GM19455 (cell line): ENCODE results near the gene CSF2RB.

Source experiments
- ATAC-seq: cut with Tn5 transposase; IDR thresholded peaks from one replicate; pipeline ENCODE4 v1.9.1; 2021; ENCODE audit not compliant: unreplicated experiment

Gene CSF2RB

DNA sequence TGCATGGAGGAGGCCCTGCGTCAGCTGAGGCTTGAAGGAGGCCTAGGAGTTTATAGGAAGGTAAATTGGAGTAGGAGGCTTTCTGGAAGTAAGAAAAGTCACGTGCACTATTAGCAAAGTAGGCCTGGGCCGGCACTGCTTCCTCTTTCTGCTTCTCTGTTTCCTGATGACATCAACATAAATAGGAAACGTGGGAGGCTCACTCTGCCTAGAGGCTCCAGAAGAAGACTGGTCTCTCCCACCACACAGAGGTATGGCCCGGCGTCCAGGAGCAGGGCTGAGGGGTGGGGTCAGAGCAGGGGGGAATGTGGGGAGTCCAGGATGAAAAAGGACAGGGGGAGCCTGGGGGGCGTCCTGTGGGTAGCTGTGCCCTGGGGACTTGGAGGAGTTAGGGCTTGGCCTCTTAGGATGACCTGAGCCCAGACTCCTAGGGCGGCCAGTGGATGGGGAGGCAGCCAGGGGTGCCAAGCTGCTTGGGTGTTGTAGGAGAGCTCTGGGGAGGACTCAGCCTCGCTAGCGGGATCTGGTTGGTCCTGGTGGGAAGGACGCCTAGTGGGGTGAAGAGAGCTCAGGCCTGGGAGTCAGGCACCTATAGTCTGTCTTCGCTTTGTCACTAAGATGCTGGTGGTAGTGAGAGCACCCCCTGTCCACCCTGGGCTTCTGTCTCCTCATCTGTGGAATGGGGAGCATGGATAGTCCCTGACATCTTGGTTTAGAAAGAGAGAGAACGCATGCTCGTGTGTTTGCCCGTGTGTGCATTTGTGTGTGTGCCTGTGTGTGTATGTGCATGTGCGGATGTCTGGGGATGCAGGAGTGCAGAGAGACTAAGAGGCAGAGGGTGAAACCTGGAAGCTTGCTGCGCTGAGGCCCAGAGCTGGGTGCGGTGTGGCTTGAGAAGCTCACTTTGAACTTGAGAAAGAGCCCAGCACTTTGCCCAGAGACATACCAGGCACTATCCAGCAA lies at the start of gene CSF2RB:
Gene CSF2RB (plus strand): TSS at position 202 of the 963 bp plus-strand sequence. CDS start 8,580 bp downstream, outside the sequence.
- no peak for ATAC-seq

DNA sequence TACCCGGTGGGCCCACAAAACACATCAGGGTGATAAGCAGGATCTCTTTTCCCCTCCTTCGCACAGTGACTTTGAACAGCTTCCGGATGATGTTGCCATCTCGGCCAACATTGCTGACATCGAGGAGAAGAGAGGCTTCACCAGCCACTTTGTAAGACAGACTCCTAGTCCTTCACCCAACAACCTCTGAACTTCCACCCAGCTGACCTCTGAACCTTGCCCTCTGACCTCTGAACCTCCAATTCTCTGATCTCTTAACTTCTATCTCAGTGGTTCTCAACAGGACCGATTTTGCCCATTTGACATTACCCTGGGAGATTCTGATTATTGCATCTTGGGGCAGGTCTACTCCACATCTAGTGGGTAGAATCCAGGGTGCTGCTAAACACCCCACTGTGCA lies 49.4 kb upstream of the CSF2RB start:
- ATAC-seq: no peak

DNA sequence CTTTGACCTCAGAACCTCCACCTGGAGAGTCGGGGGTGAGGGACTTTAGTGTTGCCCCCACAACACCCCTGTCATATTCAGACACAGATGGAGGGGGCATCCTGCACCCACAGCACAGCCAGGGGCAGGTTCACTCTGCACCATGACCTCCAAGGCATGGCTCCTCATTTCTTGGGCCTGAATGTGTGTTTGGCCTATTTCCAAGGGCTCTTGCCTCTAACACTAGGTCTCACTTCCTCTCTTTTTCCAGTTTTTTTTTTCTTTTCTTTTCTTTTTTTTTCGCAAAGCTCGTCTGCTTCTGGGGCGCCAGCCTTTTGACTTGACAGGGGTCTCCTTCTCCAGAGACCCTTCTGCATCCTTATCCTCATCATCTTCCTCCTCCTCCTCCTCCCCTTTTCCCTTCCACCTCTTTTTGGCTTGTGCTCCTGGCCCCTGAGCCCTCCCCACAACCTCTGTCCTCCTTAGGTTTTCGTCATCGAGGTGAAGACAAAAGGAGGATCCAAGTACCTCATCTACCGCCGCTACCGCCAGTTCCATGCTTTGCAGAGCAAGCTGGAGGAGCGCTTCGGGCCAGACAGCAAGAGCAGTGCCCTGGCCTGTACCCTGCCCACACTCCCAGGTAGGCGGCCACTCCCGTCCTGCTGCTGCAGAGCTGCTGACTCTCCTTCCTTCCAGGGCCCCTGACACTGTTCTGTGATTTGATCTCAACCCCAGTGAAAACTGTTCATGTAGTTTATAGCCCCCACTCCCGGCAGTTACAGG lies 48.8 kb upstream of the CSF2RB start:
- ATAC-seq: no peak

DNA sequence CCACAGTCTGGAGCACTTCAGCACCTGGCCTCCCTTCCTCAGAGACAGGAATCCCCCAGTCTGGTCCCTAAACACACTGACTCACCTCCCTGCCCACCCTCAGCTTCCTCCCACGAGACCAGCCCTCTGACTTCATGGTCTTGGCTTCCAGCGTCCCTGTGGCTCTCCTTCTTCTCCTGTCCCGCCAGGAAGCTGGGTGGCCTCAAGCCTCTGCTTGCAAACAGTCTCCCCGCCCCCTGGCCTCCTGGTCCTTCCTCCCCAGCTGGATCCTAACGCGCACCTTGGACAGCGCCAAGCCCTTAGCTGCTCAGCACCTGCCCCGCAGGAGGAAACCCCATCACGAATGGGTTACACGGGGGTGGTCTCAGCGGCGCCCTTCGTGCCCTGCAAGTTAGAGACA lies 48.1 kb upstream of the CSF2RB start:
- ATAC-seq: no peak

DNA sequence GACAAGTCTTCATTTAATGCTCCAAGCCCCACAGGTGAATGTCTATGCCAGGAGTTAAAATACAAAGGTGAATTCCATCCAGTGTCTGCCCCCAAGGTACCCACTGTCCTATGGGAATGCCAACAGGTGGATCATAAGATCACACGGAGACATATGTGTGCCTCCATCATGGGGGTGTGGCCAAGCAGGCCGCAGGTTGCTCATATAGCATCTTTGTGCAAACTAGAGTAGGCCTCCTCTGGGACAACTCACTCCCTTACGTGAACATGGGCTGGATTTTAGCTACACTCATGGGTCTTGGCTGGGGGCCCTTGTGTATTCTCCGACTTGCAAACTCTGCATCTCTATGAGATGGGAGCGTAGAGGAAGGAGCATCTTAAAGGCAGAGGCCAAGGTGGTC lies 45.7 kb upstream of the CSF2RB start:
- ATAC-seq: no peak

DNA sequence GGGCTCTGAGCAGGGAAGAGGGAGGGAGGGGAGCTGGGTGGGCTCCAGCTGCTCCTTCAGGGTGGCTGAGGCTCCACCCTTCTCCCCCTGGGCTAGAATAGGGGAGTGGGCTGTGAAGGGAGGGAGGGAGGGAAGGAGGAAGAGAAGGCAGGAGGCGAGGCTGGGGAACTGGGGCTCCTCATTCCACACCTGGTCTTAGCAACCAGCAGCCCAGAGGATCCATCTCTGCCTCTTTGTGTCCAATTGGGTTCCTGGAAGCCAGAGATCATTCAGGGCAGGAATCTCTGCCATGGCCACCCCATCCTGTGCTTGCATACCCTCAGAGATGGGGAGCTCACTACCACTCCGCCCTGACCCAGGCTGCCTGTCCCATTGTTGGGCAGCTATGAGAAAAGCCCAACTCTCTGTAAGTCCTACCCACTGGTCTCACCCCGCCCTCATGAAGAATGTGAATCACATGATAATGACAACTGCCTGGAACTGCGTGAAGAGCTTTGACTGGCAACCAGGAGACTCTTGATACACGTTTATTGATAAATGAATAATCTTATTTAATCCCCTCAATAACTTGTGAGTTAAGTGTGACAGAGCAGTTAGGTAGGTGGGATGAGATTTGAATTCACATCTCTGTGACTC lies 44.8 kb upstream of the CSF2RB start:
- no peak for ATAC-seq

DNA sequence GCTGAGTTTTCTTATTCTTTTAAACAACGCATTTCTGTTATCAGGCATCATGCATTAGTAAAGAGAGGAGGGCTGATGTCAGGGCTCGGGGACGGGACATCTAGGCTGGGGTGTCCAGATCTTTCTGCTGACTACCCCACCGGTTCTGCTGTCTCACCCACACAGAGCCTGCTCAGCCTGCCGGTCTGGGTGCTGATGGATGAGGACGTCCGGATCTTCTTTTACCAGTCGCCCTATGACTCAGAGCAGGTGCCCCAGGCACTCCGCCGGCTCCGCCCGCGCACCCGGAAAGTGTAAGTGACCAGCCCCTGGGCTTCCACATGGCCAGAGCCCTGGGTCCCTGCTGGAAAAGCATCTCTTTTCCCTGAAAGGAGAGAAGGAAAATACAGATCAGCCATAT lies 43.2 kb upstream of the CSF2RB start:
- ATAC-seq: no peak

DNA sequence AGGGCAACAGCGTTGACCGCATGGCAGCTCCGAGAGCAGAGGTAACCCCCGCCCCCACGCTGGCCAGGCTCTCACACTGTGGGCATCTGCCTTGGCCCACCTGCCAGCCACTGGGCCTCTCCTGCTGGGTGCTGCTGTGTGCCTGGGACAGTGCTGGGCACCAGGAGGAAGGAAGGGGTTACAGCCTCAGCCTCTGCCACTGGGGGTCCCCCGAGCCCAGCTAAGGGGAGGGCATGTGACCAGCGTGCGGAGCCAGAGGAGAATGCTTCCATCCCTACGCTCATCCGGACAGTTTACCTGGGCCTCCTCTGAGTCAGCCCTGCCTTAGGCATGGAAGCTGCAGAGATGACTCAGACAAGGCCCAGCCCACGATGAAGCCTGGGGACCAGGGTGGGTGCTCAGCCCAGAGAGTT lies 41.8 kb upstream of the CSF2RB start:
- ATAC-seq: no peak

DNA sequence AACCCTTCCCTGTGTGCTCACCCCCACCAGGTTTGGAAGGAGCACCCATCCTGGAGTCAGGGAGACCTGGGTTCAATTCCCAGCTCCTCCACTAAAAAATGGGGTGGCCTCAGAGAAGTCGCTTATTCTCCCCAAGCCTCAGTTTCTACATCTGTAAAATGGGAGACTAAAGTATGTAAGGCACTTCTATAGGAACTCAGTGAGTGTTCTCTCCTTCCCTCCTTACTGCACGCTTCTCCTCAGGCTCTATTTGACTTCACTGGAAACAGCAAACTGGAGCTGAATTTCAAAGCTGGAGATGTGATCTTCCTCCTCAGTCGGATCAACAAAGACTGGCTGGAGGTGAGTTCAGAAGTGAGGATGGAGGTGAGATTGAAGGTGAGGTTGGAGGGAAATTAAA lies 41.3 kb upstream of the CSF2RB start:
- no peak for ATAC-seq

DNA sequence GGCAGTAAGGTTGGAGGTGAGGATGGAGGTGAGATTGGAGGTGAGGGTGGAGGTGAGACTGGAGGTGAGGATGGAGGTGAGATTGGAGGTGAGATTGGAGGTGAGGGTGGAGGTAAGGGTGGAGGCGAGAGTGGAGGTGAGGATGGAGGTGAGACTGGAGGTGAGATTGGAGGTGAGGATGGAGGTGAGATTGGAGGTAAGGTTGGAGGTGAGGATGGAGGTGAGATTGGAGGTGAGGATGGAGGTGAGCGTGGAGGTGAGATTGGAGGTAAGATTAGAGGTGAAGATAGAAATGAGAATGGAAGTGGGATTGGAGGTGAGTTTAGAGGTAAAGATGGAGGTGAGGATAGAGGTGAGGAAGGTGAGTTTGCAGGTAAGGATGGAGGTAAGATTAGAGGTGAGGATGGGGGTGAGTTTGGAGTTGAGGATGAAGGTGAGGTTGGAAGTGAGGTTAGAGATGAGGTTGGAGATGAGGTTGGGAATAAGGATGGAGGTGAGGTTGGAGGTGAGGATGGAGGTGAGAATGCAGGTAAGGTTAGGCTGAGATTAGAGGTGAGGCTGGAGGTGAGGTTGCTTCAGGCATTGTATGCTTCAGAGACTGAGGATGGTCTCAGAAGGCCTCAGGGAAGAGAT lies 40.4 kb upstream of the CSF2RB start:
- no peak for ATAC-seq

DNA sequence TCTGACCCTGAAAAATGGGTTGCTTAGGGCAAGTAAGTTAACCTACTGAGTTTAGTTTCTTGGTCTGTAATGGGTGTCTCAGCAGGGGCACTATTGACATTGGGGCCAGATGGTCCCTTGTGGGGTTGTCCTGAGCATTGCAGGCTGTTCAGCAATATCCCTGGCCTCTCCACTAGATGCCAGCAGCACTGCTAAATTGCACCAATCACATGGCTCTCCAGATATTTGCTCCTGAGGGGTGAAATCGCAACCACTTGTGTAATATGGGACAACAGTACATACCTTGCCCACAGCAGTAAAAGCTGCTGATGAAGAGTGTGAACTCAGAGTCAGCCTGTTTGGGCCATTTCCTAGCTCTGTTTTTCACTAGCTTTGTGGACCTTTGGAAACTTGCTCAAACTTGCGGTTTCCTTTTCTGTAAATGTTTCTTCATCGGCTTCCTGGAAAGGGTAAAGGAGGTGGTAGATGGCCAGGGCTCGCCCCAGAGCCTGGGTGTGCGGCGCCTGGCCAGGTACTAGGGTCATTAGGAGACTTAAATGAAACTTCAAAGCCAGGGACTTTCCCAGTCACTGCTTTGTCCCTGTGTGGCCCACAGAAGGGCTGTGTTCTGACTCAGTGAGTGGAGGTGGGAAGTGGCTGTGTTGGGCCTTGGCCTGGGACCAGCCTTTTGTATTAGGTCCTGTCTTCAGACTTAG lies 39.7 kb upstream of the CSF2RB start:
- ATAC-seq: peak; percentile 69

DNA sequence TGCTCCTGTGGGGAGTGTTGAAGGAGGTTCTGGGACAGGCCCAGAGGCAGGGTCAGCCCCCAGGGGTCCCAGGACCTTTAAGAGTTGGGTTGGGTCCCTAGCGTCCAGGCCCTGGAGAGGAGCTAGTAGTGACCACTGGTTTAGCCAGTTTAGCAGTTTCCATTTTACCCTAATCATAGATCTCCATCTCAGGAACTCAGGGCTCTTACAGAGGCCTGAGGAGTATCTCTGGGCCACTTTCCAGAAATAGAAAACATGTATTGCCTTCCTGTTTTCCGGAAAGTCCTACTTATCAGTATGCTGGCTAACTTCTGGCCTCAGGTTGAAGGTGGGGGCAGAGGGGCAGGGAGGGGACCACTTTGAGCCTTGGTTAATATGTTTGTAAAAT lies 39.1 kb upstream of the CSF2RB start:
- ATAC-seq: no peak

DNA sequence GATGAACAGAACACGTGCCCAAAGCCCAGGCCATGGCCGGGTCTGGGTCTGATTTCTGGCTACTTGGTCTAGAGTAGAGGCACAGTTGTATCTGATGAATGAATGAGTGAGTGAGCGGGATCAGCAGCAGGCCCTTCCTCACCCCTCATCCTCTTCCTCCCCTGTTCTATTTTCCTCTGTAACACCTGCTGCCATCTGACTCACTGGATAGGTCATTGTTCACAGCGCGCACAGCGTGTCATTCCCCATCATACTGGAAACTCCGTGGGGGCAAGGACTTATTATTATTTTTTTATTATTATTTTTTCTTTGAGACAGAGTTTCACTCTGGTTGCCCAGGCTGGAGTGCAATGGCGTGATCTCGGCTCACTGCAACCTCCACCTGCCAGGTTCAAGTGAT lies 38.7 kb upstream of the CSF2RB start:
- ATAC-seq: no peak

DNA sequence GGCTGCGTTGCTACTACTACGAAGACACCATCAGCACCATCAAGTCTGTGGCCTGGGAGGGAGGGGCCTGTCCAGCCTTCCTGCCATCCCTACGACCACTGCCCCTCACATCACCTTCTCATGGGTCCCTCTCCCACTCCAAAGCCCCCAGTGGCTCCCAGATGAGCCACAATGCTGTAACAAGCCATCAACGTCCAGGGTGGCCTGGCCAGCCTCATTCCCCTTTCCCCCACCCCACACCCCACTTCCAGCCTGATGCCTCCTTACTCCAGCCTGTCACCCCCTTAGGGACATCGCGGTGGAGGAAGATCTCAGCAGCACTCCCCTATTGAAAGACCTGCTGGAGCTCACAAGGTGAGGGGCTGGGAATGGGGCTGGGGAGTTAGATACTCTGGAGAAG lies 37.7 kb upstream of the CSF2RB start:
- no peak for ATAC-seq

DNA sequence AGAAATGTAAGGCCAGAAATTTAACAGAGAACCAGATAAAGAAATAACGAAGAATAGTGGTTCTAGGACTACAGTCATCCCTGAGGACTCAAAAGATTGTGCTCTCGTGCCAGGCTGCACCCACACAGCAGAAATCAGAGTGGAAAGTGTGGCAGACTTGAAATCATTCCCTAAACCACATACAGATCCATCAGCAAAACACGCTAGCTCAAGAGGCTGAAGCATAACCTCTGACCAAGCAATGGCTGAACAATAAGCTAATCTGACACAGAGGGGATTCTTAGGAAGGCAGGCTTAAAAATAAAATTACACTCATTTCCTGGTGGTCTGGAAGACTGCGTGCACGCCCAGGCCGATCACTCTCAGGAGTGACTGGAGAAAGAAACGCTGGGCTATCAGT lies 33.7 kb upstream of the CSF2RB start:
- ATAC-seq: no peak

DNA sequence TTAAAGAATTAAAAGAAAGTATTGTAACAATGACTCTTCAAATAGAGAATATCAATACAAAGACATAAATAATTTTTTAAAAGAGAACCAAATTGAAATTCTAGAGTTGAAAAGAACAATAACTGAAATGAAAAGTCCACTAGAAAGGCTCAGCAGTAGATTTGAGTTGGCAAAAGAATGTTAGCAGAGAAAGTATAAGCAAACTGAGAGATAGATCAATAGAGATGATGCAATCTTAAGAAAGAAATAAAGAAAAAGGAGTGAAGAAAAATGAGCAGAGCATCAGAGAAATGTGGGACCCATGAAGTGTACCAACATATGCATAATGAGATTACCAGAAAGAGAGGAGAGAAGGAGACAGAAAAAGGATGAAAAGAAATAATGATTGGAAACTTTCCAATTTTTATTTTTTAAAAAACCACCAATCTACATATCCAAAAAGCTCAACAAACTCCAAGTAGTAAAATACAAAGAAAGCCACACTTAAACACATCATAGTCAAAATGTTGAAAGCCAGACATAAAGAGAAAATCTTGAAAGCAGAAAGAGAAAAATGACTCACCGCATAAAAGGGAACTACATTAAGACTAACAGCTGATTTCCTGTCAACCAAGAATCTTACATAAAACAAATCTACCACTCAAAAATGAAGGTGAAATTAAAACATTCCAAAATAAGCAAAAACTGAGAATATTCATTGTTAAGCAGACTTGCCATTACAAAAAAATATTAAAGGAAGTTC lies 31.8 kb upstream of the CSF2RB start:
- ATAC-seq: no peak

DNA sequence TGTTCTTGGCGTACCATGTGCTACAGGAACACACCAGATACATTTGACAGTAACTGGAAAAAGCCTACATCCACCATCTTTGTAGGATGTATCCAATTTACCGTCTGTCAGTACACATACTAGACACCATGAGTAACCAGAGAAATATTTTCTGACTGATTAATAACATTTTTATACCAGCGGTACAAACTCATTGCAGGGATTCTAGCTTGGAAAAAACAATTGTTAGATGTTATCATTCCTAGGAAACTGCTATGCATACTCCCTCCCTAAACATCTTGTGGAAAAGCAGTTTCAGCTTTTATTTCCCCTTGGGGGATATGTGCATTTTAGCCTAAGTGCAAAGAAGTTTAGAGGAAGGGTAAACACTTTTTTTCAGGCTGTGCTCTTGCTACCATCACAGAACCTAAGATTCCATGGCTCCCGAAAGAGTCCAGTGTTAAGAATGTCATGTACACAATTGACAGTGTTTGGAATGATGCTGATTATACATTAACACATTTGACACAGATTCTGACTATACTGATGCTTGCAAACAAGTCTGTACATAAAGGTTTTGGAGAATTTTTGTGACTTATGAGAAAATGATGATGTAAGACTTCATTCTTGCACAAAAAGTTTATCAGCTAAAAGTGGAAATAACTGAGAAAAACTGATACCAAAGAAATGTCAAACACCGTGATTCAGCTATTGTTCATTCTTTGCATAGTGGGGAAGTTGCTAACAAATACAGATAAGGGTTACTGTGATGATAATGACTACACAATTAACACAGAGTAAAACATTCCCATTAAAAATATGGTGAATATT lies 28.9 kb upstream of the CSF2RB start:
- no peak for ATAC-seq

DNA sequence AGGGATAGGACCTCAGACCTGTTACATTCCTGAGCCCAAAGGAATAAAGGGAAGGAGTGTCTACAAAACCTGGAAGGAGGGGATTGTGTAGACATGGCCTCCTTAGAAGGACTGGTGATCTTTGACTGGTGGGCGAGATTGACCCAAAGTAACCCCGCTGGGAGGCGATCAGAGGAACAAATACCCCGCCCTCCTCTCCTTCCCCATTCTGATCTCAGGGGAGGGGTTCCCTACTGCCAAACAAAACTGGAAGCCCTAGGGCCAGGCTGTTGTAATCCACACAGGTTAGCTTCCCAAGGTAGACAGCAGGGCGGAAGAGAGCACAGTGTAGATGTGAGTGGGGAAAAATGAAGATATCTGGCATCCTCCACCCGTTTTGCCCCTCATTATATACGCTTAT lies 28.0 kb upstream of the CSF2RB start:
- no peak for ATAC-seq

DNA sequence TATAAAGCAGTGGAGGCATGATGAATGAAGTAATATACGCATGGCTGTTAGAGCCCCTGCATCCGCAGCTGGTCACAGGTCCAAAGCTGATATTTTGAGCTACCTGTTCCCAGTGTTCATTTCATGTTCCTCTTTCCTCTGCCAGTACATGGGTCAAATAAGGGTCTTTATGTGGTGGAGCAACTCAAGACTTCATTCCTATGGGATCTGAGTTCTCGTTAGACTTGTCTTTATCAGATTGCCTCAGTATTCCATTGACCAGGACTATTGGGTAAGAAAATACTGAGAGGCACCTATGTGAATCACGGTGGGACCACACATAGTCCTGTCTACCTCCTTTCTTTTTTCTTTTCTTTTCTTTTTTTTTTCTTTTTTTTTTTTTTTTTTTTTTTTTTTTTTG lies 27.4 kb upstream of the CSF2RB start:
- ATAC-seq: no peak
